Right lobe of liver (tissue), 4 donors: Measurements from ENCODE around the gene TMEM236.

Experiments
- CTCF ChIP-seq, 4 donors: fragments of 200-600 bp in 3 of 4; fragments of 450-650 bp in 1 of 4; IDR thresholded peaks; one replicate each; pipeline versions ENCODE4 v1.5.1 to v1.8.0; 2016 to 2022; ENCODE audit warnings: antibody characterized with exemption in 4 of 4, mild to moderate bottlenecking in 2 of 4
- POLR2A ChIP-seq: fragments of 450-650 bp; IDR thresholded peaks from one replicate; pipeline ENCODE4 v1.6.1; 2017; ENCODE audit warnings: antibody characterized with exemption, mild to moderate bottlenecking
- donor health status: DM: no; HTN: no; CAD: no.
- donor health status: DM: no; HTN: no; CAD: no.
- donor health status: DM: no; HTN: yes; CAD: no.

- TF ChIP-seq CTCF (IDR thresholded peaks at IDR 0.05) (no peak), POLR2A (no peak)
These were observed 14.7 kb downstream of the TMEM236 start for GRCh38 chr10:17766731-17767130.
